ENCODE measurements around the gene RNF180.

The RNF180 gene

DNA sequence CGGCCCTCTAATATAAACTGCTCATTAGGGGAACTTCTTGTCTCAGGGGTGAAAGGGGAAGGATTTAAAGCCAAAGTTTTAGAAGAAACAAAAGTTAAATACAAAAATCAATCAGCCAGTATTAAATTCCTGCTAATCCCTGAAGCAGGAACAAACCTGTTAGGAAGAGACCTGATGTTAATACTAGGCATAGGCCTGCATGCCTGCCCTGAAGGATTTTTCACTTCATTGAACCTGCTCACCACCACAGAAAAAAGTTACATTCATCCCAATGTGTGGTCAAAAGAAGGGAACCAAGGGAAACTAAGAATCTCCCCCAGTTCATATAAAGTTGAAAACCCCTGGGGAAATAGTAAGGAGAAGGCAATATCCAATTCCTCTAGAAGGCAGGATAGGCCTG is 9.4 kb upstream of the RNF180 start:
- TF ChIP-seq MAX (IDR thresholded peaks at IDR 0.05; ENCODE audit: low read depth, low read length) (no peak), POLR2A (IDR thresholded peaks at IDR 0.05; ENCODE audit: extremely low read depth, insufficient read length) (no peak), MYC (IDR thresholded peaks at IDR 0.05; ENCODE audit: low read depth, low read length) (no peak)
- TF ChIP-seq, protein P1, sequence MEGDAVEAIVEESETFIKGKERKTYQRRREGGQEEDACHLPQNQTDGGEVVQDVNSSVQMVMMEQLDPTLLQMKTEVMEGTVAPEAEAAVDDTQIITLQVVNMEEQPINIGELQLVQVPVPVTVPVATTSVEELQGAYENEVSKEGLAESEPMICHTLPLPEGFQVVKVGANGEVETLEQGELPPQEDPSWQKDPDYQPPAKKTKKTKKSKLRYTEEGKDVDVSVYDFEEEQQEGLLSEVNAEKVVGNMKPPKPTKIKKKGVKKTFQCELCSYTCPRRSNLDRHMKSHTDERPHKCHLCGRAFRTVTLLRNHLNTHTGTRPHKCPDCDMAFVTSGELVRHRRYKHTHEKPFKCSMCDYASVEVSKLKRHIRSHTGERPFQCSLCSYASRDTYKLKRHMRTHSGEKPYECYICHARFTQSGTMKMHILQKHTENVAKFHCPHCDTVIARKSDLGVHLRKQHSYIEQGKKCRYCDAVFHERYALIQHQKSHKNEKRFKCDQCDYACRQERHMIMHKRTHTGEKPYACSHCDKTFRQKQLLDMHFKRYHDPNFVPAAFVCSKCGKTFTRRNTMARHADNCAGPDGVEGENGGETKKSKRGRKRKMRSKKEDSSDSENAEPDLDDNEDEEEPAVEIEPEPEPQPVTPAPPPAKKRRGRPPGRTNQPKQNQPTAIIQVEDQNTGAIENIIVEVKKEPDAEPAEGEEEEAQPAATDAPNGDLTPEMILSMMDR (IDR thresholded peaks at IDR 0.05; ENCODE audit: low read depth, low read length): no peak
- no peak for DNase-seq (ENCODE audit: low read depth)
- H3K4me3 ChIP-seq (ENCODE audit: low read depth, low read length): no peak overlapping the region

GRCh38 chr5:64158827-64159226 is 6.8 kb upstream of the RNF180 start:
- no peak for DNase-seq (ENCODE audit: low read depth)
- TF ChIP-seq POLR2A (IDR thresholded peaks at IDR 0.05; ENCODE audit: extremely low read depth, insufficient read length) (no peak), MAX (IDR thresholded peaks at IDR 0.05; ENCODE audit: low read depth, low read length) (no peak), MYC (IDR thresholded peaks at IDR 0.05; ENCODE audit: low read depth, low read length) (no peak)
- TF ChIP-seq, protein P1 (IDR thresholded peaks at IDR 0.05; ENCODE audit: low read depth, low read length): no peak
- H3K4me3 ChIP-seq (ENCODE audit: low read depth, low read length): no peak overlapping the region

DNA sequence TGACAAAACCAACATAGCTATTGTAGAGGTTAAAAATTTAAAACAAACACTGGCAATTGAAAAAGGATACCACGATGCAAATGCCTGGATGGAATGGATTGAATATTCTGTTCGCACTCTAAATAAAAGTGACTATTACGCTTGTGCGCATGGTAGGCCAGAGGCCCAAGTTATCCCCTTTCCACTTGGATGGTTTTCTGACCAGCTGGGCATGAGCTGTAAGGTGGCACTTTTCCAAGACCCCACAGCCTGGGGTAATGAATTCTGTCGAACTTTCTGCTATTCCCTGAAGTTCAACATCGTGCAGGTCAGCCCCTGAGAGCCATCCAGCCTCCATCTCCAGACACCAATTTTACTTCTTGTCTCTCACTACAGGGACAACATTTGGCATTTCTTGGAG is 5.4 kb upstream of the RNF180 start:
- no peak for TF ChIP-seq MYC (IDR thresholded peaks at IDR 0.05; ENCODE audit: low read depth, low read length)
- TF ChIP-seq, protein P1 (IDR thresholded peaks at IDR 0.05; ENCODE audit: low read depth, low read length): no peak
- no peak for TF ChIP-seq POLR2A (IDR thresholded peaks at IDR 0.05; ENCODE audit: extremely low read depth, insufficient read length)
- TF ChIP-seq MAX (IDR thresholded peaks at IDR 0.05; ENCODE audit: low read depth, low read length): no peak
- H3K4me3 ChIP-seq (ENCODE audit: low read depth, low read length): no peak overlapping the region
- no peak for DNase-seq (ENCODE audit: low read depth)

DNA sequence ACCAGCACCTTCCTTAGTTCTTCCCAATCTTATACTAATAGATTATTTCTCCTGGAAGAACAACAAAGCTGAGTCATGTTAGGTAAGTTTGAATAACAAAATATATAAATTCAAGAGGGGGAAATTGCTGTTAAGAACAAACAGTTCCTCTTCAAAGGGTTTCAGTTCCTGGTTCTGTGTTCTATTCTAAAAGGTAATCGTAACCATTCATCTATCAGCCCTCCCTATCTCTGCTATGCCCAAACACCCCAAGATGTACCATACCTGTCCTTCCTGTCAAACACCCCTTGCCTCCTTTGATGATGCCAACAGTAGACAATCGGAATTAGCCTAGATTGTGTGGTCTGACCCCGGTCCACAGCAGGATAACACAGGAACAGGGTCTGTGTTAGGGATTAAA is 4.2 kb upstream of the RNF180 start:
- DNase-seq (ENCODE audit: low read depth): no peak
- H3K4me3 ChIP-seq (ENCODE audit: low read depth, low read length): no peak overlapping the region
- no peak for TF ChIP-seq MAX (IDR thresholded peaks at IDR 0.05; ENCODE audit: low read depth, low read length)
- no peak for TF ChIP-seq POLR2A (IDR thresholded peaks at IDR 0.05; ENCODE audit: extremely low read depth, insufficient read length)
- TF ChIP-seq, protein P1 (IDR thresholded peaks at IDR 0.05; ENCODE audit: low read depth, low read length): no peak
- TF ChIP-seq MYC (IDR thresholded peaks at IDR 0.05; ENCODE audit: low read depth, low read length): no peak

DNA sequence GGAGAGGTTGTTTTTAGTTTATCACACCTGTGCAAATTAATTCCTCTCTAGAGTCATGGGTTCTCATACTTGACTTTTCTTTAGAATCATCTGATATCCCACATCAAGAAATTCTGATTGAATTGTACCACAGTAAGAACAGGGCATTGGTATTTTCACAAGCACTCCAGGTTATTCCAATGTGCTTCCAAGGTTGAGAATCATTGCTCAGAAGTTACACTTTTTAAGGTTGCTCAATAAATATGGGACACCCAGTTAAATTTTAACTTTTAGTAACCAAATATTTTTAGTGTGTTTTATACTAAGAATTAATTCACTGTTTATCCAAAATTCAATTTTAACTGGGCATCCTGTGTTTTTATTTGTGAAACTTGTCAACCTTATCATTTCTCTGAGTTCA is 2.5 kb upstream of the RNF180 start:
- no peak for TF ChIP-seq MAX (IDR thresholded peaks at IDR 0.05; ENCODE audit: low read depth, low read length)
- no peak for TF ChIP-seq MYC (IDR thresholded peaks at IDR 0.05; ENCODE audit: low read depth, low read length)
- TF ChIP-seq, protein P1 (IDR thresholded peaks at IDR 0.05; ENCODE audit: low read depth, low read length): no peak
- TF ChIP-seq POLR2A (IDR thresholded peaks at IDR 0.05; ENCODE audit: extremely low read depth, insufficient read length): no peak
- no peak overlapping the region for H3K4me3 ChIP-seq (ENCODE audit: low read depth, low read length)
- DNase-seq (ENCODE audit: low read depth): no peak

DNA sequence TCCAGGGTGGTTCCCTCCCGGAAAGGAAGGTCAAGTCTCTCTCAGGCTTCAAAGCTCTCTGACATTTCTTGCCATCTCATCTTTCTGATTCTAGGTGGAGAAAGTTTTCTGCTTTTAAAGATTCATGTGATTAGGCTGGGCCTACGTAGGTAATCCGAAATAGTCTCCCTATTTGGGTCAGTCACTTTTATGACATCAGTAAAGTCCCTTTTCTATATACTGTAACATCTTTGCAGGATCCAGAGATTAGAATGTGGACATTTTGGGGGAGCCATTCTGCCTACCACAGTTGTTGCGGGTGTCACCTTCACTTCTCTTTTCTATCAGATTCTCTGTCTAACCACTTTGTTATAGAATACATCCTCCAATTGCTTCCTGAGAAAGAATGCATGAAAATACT is 1.9 kb upstream of the RNF180 start:
- no peak for TF ChIP-seq POLR2A (IDR thresholded peaks at IDR 0.05; ENCODE audit: extremely low read depth, insufficient read length)
- TF ChIP-seq MAX (IDR thresholded peaks at IDR 0.05; ENCODE audit: low read depth, low read length): no peak
- no peak for TF ChIP-seq MYC (IDR thresholded peaks at IDR 0.05; ENCODE audit: low read depth, low read length)
- TF ChIP-seq, protein P1 (IDR thresholded peaks at IDR 0.05; ENCODE audit: low read depth, low read length): no peak

More for the DNA sequence above, 1.9 kb upstream of the RNF180 start:
- H3K4me3 ChIP-seq (ENCODE audit: low read depth, low read length): no peak overlapping the region
- DNase-seq (ENCODE audit: low read depth): no peak

All from NB4 (cell line).